Measurements from ENCODE around the gene PKD1.
A peak's percentile ranks its signal among the peaks of the same experiment; 100 is the strongest.
"Not testable (repeated sequence)": the region's sequence is repeated elsewhere in the genome, so short reads cannot be mapped to it uniquely, and the experiment has no call there.

Gene PKD1

GRCh38 chr16:2152695-2153506, 17.2 kb upstream of the PKD1 start:
- DNase-seq (ENCODE audit: low spot score) (peak; percentile 32), FAIRE-seq (no peak)

DNA sequence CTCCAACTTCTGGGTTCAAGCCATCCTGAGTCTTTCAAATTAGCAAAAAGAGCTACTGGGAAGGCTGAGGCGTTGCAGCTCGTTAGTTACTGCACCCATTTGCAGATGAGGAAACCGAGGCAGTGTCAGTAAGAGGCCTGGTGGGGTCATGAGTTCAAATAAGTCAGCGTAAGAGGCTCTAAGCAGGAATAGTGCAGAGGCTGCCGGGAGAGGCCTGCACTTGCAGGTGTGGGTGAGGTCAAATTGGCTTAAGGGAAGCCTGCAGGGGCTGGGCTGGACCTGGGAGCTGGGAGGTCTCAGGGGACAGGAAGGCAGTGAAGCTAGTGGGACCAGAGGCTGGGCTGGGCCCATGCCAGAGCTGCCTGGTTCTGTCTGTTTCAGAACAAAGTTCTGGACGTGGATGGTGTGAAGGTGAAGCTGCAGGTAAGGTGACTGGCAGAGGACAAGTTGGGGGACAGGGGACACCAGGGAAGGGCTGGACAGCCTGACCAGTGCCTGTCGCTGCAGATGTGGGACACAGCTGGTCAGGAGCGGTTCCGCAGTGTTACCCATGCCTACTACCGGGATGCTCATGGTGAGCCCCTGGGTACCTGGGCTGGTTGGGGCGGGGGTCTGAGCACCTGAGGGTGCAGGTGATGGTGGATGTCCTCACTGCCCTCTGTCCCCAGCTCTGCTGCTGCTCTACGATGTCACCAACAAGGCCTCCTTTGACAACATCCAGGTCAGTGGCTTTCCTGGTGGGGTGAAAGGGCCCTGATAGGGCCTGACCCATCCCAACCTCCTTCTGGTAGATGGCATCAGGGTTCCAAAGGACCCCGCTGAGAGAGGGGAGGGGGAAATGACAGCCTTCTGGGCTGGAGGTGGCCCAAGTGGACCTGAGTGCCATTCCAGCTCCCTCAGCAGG, 15.7 kb upstream of the PKD1 start:
- DNase-seq (ENCODE audit: low spot score) (no peak), FAIRE-seq (no peak)

- FAIRE-seq: no peak
- peak; percentile 49 for DNase-seq (ENCODE audit: low spot score)
These were observed 14.9 kb upstream of the PKD1 start for GRCh38 chr16:2150418-2151187.

DNA sequence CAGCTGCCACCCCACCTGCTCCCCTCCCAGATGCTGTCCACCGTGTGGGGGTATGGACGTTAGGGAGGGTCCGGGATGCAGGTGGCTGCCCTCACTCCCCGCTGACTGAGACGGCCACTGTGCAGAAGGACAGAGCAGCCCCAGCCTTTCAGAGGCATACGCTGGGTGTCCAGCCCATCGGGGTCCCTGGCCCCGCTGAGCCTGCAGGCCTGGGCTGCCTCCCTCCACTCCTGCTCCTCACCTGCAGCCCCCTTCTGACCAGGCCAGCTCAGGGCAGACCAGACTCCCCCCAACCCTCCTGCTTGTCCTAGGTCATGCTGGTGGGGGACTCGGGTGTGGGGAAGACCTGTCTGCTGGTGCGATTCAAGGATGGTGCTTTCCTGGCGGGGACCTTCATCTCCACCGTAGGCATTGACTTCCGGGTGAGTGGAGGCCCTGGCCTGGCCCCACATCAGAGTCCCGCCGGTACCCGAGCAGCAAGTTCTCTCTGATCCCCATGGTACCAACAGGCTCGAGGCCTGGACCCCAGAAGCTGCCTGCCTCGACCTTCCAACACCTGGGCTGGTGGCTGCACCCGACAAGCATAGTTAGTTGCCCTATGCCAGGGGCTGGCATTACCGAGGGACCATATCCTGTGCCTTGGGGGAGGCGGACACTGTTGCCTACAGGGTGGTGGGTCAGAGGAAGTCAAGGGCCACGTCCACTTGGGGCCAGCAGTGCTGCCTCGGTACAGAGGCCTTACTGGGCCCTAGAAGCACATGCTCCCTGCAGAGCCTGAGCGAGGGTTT, 14.1 kb upstream of the PKD1 start:
- no peak for DNase-seq (ENCODE audit: low spot score)
- FAIRE-seq: no peak

- DNase-seq (ENCODE audit: low spot score) (peak; percentile 49), FAIRE-seq (no peak)
These were observed 13.3 kb upstream of the PKD1 start for GRCh38 chr16:2148714-2149629.

DNA sequence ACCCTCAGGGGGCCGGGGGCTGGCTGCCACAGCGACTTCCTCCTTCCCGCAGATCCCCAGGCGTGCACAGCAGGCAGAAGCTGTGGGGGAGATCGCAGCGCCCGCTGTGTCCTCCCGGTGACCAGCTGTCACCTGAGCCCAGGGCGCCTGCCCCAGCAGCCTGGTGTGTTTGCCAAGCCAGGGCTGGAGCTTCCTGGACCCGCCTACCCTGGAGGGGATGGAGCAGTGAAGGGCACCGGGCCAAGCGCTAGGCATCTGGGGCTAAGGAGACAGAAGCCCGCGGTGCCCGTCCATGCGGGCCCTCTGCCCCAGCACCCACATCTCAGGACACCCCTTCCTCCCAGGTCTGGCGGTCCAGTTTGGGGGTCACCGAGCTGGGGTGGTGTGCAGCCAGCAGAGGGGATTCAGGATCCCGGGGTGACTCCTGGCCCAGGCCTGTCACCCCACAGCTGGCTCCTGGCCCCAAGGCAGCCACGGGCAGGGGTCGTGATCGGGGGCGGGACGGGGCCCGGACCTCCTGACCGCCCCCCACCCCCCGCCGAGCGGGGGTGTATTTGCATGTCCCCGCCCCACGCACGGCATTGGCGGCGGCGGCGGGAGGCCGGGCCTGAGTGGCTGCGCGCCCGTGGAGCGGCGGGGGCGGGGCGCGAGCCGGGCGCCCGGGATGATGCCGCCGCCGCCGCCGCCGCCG, 12.4 kb upstream of the PKD1 start, which contains the start of gene RAB26:
Gene RAB26 (plus strand): TSS at position 645 of the 691 bp plus-strand sequence. CDS start 159 bp downstream, outside the sequence.
- peak; percentile 79 for DNase-seq (ENCODE audit: low spot score)

DNA sequence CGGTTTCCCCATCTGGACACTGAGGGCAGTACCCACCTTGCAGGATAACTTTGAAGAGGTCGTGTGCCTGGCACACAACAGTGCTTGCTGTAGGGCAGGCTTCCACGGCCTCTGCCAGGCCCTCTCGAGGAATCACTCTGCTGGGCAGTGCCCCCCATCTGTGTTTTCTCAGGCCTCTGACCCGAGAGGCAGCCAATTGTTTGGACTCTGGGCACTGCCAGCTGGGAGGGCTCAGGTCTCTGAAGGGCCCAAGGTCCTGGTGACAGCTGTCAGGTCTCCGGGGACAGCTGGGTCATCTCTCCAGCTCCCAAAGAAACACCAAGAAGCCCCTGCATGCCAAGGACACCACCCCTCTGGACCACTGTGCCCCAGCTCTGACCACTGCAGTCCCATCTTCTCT, 11.7 kb upstream of the PKD1 start:
- no peak for FAIRE-seq

More for the DNA sequence above, 12.4 kb upstream of the PKD1 start, which contains the start of gene RAB26:
- FAIRE-seq: peak; percentile 23

DNA sequence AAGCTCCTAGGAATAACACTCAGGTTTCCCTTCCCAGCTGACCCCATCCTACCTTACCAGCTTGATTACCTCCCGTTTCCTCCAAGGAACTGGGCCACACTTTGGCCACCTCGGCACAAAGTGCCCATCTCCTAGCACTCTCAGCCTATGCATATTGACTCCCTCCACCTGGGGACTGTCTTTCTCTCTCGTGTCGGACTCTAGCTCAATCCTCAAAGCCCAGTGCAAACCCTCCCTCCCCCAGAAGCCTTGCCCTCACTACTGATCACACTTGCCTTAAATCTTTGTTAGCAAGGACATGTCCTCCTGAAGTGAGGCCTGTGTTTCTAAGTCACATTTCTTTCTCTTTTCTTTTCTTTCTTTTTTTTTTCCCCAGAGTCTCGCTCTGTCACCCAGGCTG, 10.1 kb upstream of the PKD1 start:
- DNase-seq (ENCODE audit: low spot score) (no peak), FAIRE-seq (no peak)

More for the DNA sequence above, 11.7 kb upstream of the PKD1 start:
- no peak for DNase-seq (ENCODE audit: low spot score)

DNA sequence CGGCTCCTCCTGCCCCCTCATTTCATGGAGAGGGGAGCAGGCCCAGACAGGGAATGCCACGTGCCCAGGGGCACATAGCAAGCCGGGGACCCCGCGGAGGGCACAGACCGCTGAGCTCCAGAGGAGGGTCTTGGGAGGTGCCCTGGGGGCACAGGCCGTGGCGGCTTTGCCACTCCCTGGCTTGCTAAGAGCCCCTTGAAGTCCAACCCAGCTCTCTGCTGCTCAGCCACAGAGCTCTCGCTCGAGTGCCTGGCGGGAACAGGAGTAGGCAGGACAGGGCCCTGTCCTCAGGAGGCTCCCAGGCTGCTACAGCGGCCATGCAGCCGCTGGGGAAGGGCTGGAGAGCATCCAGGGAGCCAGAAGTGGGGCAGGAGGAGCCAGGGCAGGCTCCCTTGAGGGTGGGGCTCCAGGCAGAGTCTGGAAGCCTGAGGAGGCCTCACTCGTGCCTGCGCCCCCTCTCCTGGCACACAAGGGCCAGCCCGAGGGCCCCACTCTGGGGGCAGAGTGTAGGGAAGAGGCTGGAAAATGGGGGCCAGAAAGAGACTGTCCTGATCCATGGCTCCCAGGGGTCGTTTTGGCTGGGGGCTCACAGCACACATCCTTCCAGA, 8.3 kb upstream of the PKD1 start:
- FAIRE-seq: no peak
- no peak for DNase-seq (ENCODE audit: low spot score)

DNA sequence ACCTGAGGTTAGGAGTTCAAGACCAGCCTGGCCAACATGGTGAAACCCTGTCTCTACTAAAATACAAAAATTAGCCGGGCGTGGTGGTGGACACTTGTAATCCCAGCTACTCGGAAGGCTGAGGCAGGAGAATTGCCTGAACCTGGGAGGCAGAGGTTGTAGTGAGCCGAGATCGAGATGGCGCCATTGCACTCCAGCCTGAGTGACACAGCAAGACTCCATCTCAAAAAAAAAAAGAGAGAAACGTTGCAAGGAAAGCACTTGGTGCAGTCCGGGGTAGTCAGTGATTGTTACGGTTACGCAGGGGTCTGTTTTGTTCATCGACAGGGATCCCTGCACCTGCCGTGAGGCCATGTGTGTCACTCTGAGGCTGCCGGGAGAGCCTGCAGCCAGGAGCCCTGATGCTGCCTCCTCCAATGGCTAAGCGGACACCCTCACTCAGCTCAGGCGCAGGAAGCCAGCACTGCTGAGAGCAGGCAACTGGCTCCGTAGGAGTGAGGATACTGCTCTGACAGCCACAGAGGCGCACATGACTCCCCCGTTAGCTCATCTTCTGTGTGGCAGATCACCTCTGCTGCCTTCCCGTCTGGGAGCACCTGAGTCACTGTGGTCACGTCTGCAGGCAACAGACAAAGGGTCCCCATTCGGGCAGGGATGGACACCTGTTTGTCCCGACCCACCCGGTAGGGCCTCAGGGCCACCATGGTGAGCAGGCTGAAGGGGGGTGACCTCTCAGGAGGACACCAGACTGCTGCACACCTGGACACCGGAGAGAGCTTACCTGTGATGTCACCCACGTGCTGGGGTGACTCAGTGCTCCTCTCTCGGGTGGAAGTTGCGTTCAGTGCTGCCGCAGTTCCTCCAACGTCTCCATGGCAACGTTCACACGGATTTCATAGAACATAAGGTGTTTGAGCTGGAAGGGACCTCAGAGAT, 7.5 kb upstream of the PKD1 start:
- no peak for DNase-seq (ENCODE audit: low spot score)
- no peak for FAIRE-seq

GRCh38 chr16:2135071-2135470, 627 bp downstream of the PKD1 start:
- FAIRE-seq; DNase-seq (ENCODE audit: low spot score): not testable (repeated sequence)

GRCh38 chr16:2133797-2134196, 1.9 kb downstream of the PKD1 start:
- FAIRE-seq; DNase-seq (ENCODE audit: low spot score): not testable (repeated sequence)

- not testable (repeated sequence) for DNase-seq (ENCODE audit: low spot score); FAIRE-seq
These were observed 5.7 kb downstream of the PKD1 start for GRCh38 chr16:2129890-2130447.

- FAIRE-seq; DNase-seq (ENCODE audit: low spot score): not testable (repeated sequence)
These were observed 6.4 kb downstream of the PKD1 start for GRCh38 chr16:2129251-2129650.

- not testable (repeated sequence) for DNase-seq (ENCODE audit: low spot score); FAIRE-seq
These were observed 7.9 kb downstream of the PKD1 start for GRCh38 chr16:2127630-2128280.

DNA sequence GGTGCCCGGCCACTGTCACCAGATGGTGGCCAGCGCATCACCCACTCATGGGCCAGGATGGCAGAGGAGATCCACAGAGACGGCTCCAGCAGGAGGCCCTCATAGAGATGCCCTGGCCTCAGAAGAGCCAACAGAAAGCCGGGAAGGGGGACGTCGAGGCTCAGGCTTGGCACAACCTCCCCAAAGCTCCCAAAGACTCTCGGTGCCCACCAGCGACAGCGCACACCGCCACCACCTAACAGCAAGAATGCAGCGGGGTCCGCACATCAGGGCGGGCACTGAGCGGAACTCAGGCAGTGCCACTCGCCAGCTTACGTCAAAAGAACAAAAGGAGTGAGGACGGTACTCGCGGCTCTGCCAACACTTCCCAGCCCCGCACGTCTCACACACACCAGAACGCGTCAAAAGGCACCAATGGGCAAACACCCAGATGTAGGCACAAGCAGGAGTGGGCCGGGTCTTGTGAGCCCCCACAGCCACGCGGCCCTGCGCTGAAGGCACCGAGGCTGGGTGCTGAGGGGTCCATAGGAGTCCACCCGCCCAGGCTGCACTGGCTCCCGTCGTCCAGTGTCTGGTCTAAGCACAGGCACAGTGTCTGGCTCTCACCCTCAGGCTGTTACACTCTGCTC, 8.7 kb downstream of the PKD1 start:
- not testable (repeated sequence) for FAIRE-seq; DNase-seq (ENCODE audit: low spot score)

Data from urothelium cell line (cell line).